ENCODE results near the gene FCF1. TPM values are rescaled to one million over a fixed set of nuclear protein-coding genes. Genes with fewer than 3 reads are reported as not detected.

The FCF1 gene
- total RNA-seq, 4 donors from 2014 or later, result 25.3 to 32.5 (median 27.3) TPM

- no peak overlapping the region for H3K27ac ChIP-seq
- no peaks in the 10 kb centered on the region for H3K27me3 ChIP-seq
- no peak overlapping the region for H3K4me3 ChIP-seq
- H3K4me1 ChIP-seq, result no peaks in the 10 kb centered on the region
- no peak for DNase-seq (ENCODE audit: low spot score in 2 of 2)
- H3K9me3 ChIP-seq, result no peaks in the 10 kb centered on the region
- TF ChIP-seq POLR2A (IDR thresholded peaks at IDR 0.05), result no peak
- no peak for TF ChIP-seq POLR2AphosphoS5 (IDR thresholded peaks at IDR 0.05)
- TF ChIP-seq EP300 (IDR thresholded peaks at IDR 0.05), result no peak
- TF ChIP-seq CTCF (IDR thresholded peaks at IDR 0.05), result no peak
- H3K36me3 ChIP-seq, result peaks cover 83% of the 10 kb centered on the region
- 94% methylated on average over 10 of the region's 10 CpGs for WGBS
These were observed 43.1 kb upstream of the FCF1 start for GRCh38 chr14:74669846-74670245.

- Histone ChIP-seq H3K36me3 (peaks cover 94% of the 10 kb centered on the region), H3K4me1 (no peaks in the 10 kb centered on the region), H3K9me3 (no peaks in the 10 kb centered on the region), H3K27ac (no peak overlapping the region), H3K4me3 (no peak overlapping the region), H3K27me3 (no peaks in the 10 kb centered on the region)
- 89% methylated on average over 9 of the region's 9 CpGs for WGBS
- no peak for DNase-seq (ENCODE audit: low spot score in 2 of 2)
- TF ChIP-seq CTCF (IDR thresholded peaks at IDR 0.05), result no peak
- no peak for TF ChIP-seq EP300 (IDR thresholded peaks at IDR 0.05)
- no peak for TF ChIP-seq POLR2A (IDR thresholded peaks at IDR 0.05)
- no peak for TF ChIP-seq POLR2AphosphoS5 (IDR thresholded peaks at IDR 0.05)
These were observed 42.1 kb upstream of the FCF1 start for GRCh38 chr14:74670726-74671411.

GRCh38 chr14:74671789-74672188 lies 41.2 kb upstream of the FCF1 start:
- H3K4me1 ChIP-seq, result no peaks in the 10 kb centered on the region
- no peaks in the 10 kb centered on the region for H3K27me3 ChIP-seq
- no peak for DNase-seq (ENCODE audit: low spot score in 2 of 2)
- TF ChIP-seq EP300 (IDR thresholded peaks at IDR 0.05), result no peak
- TF ChIP-seq POLR2A (IDR thresholded peaks at IDR 0.05), result no peak
- TF ChIP-seq CTCF (IDR thresholded peaks at IDR 0.05), result no peak
- TF ChIP-seq POLR2AphosphoS5 (IDR thresholded peaks at IDR 0.05), result no peak
- H3K4me3 ChIP-seq, result no peak overlapping the region
- no peak overlapping the region for H3K27ac ChIP-seq
- H3K9me3 ChIP-seq, result no peaks in the 10 kb centered on the region
- H3K36me3 ChIP-seq, result peaks cover 95% of the 10 kb centered on the region
- WGBS, result 44% methylated on average over 4 of the region's 4 CpGs

GRCh38 chr14:74673768-74674167 lies 39.2 kb upstream of the FCF1 start:
- Histone ChIP-seq H3K4me1 (no peaks in the 10 kb centered on the region), H3K4me3 (no peak overlapping the region), H3K36me3 (peaks cover 77% of the 10 kb centered on the region), H3K27me3 (no peaks in the 10 kb centered on the region), H3K27ac (no peak overlapping the region), H3K9me3 (no peaks in the 10 kb centered on the region)
- DNase-seq (ENCODE audit: low spot score in 2 of 2), result no peak
- TF ChIP-seq POLR2A (IDR thresholded peaks at IDR 0.05) (no peak), POLR2AphosphoS5 (IDR thresholded peaks at IDR 0.05) (no peak), EP300 (IDR thresholded peaks at IDR 0.05) (no peak), CTCF (IDR thresholded peaks at IDR 0.05) (no peak)
- WGBS, result 87% methylated on average over 4 of the region's 4 CpGs

DNA sequence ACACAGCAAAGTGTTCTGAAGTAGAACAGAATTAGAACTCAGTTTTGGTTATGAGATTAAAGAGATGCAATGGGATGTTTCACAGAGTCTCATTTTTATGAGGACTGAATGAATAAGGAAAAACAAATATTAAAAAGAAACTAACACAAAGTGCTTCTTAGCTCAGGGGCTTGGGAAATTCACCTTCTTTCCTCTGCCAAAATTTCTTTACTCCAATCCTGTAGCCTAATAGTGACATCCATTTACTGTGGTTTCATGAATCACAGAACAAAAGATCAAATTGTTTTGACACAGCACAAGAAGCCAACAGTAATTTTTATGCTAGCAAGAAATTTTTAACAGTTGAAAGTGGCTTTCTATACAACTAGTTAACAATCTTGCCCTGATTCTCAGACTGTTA lies 37.7 kb upstream of the FCF1 start:
- no peaks in the 10 kb centered on the region for H3K9me3 ChIP-seq
- H3K4me1 ChIP-seq, result no peaks in the 10 kb centered on the region
- no peak for DNase-seq (ENCODE audit: low spot score in 2 of 2)
- H3K27me3 ChIP-seq, result no peaks in the 10 kb centered on the region
- no peak overlapping the region for H3K4me3 ChIP-seq
- peaks cover 62% of the 10 kb centered on the region for H3K36me3 ChIP-seq
- TF ChIP-seq EP300 (IDR thresholded peaks at IDR 0.05) (no peak), CTCF (IDR thresholded peaks at IDR 0.05) (no peak), POLR2AphosphoS5 (IDR thresholded peaks at IDR 0.05) (no peak), POLR2A (IDR thresholded peaks at IDR 0.05) (no peak)
- no peak overlapping the region for H3K27ac ChIP-seq

Data from suprapubic skin (tissue), 4 donors.